K562 (cell line): ENCODE measurements around the gene BEST4. TPM values are rescaled to one million over a fixed set of nuclear protein-coding genes. Genes with fewer than 3 reads are reported as not detected.

Source experiments
- CREB3L1 ChIP-seq: fragments of 450-650 bp; IDR thresholded peaks from 2 replicates; pipeline ENCODE4 v1.6.1; 2014; ENCODE audit warnings: low read depth, mild to moderate bottlenecking, moderate library complexity, borderline replicate concordance
- CXXC5 ChIP-seq: fragments of 250-450 bp; sonication (Bioruptor Pico); IDR thresholded peaks from 2 replicates; pipeline ENCODE4 v1.8.0; 2022; ENCODE audit warnings: inconsistent platforms, mild to moderate bottlenecking, moderate library complexity
- JUN ChIP-seq, 2 experiments: sonication (generic) in 1 of 2; formaldehyde crosslinking in 1 of 2; IDR thresholded peaks; 2 replicates each; pipeline versions ENCODE4 v1.6.1 to v1.8.0; 2012 to 2022; ENCODE audit warnings: borderline replicate concordance in 2 of 2, mild to moderate bottlenecking in 2 of 2, improper control_type of control experiment in 1 of 2, low read depth in 1 of 2, low read length in 1 of 2, missing genetic modification reagents in 1 of 2
- MGA ChIP-seq: fragments of 450-650 bp; IDR thresholded peaks from 2 replicates; pipeline ENCODE4 v1.6.1; 2016; ENCODE audit warnings: mild to moderate bottlenecking, moderate library complexity
- POLR3A ChIP-seq: IDR thresholded peaks from 2 replicates; pipeline ENCODE4 v1.6.1; 2011; ENCODE audit warnings: borderline replicate concordance, mild to moderate bottlenecking, moderate library complexity; ENCODE audit not compliant: insufficient read length, insufficient read depth; ENCODE audit errors: extremely low read depth
- SMAD4 ChIP-seq: fragments of 250-450 bp; sonication (Bioruptor Pico); conservative IDR thresholded peaks from 2 replicates; pipeline ENCODE4 v1.8.0; 2021; ENCODE audit warnings: inconsistent platforms, mild to moderate bottlenecking, moderate library complexity
- STAG1 ChIP-seq: sonication (generic); formaldehyde crosslinking; IDR thresholded peaks from 2 replicates; pipeline ENCODE4 v1.5.0; 2020; ENCODE audit warnings: missing genetic modification reagents, borderline replicate concordance
- TAF7 ChIP-seq: fragments of 450-650 bp; IDR thresholded peaks from 2 replicates; pipeline ENCODE4 v1.6.1; 2016; ENCODE audit warnings: missing genetic modification characterization, missing compliant biosample characterization
- TFAP4 ChIP-seq: sonication (generic); formaldehyde crosslinking; IDR thresholded peaks from 2 replicates; pipeline ENCODE4 v1.8.0; 2022; ENCODE audit warnings: missing genetic modification reagents, mild to moderate bottlenecking, moderate library complexity, borderline replicate concordance
- XRCC5 ChIP-seq: fragments of 200-400 bp; formaldehyde crosslinking; IDR thresholded peaks from 2 replicates; pipeline ENCODE4 v1.6.1; 2017; ENCODE audit warnings: low read depth, mild to moderate bottlenecking, low read length
- ZNF551 ChIP-seq: fragments of 250-450 bp; sonication (Bioruptor Pico); IDR thresholded peaks from 2 replicates; pipeline ENCODE4 v1.5.0; 2021; ENCODE audit warnings: mild to moderate bottlenecking, moderate library complexity
- polyA plus RNA-seq, 8 experiments: library from polyadenylated mRNA; depleted of rRNA in 4 of 8; stranded (reverse) in 5 of 8; unstranded in 3 of 8; fragments of >200 nt; fragmentation: Nextera tagmentation in 2 of 8; fragmentation: Illumina TruSeq in 1 of 8; extraction: Ambion mirVana in 2 of 8; extraction: Trizol in 1 of 8; gene quantifications; 2 replicates each; pipeline versions ENCODE4 v1.2.1 to v1.2.3, GENCODE V29; 2011 to 2014; ENCODE audit warnings: inconsistent platforms in 1 of 8, missing spikeins in 1 of 8
- total RNA-seq, 7 experiments: library from RNA; depleted of rRNA in 6 of 7; stranded (reverse); fragments of >200 nt in 6 of 7; fragmentation: Illumina TruSeq in 2 of 7; extraction: Trizol in 2 of 7; gene quantifications; 2 replicates each; pipeline versions ENCODE4 v1.2.1 to v1.2.3, GENCODE V29; 2011 to 2021; ENCODE audit warnings: low replicate concordance in 1 of 7

The BEST4 gene
- total and polyA plus RNA-seq, 9 of the 15 experiments (the other 6 are each of a cell fraction or from before 2014, with no cell fraction given) = 0.07 to 0.11 TPM; not detected in 7

GRCh38 chr1:44835738-44836675, 48.0 kb upstream of the BEST4 start (continued):
- TF ChIP-seq TAF7 = no peak
- no peak for TF ChIP-seq POLR3A
- TF ChIP-seq STAG1 (CRISPR knock-in tag) = peak; percentile 73; the same call in 1 of the 2 replicates
- no peak for TF ChIP-seq CREB3L1
- no peak for TF ChIP-seq MGA
- TF ChIP-seq XRCC5 = peak; percentile 86
- no peak for TF ChIP-seq ZNF551
- TF ChIP-seq CXXC5 = peak; percentile 47; the same call in 1 of the 2 replicates
- no peak for TF ChIP-seq SMAD4
- 0 out of 2 replicates have a peak, but pooled peaks have one; percentile 31 for TF ChIP-seq JUN (IDR thresholded peaks at IDR 0.05; ENCODE audit: borderline replicate concordance, low read depth, low read length)
- no peak for TF ChIP-seq JUN (CRISPR knock-in tag; IDR thresholded peaks at IDR 0.05; ENCODE audit: borderline replicate concordance)
- peak; percentile 87 for TF ChIP-seq TFAP4 (CRISPR knock-in tag)
